Measurements from ENCODE around the gene NTRK1. TPM values are rescaled to one million over a fixed set of nuclear protein-coding genes. Genes with fewer than 3 reads are reported as not detected.

Gene NTRK1
- total and polyA plus RNA-seq, 2 donors (not counting 1 experiment from before 2014, with no cell fraction given): not detected

DNA sequence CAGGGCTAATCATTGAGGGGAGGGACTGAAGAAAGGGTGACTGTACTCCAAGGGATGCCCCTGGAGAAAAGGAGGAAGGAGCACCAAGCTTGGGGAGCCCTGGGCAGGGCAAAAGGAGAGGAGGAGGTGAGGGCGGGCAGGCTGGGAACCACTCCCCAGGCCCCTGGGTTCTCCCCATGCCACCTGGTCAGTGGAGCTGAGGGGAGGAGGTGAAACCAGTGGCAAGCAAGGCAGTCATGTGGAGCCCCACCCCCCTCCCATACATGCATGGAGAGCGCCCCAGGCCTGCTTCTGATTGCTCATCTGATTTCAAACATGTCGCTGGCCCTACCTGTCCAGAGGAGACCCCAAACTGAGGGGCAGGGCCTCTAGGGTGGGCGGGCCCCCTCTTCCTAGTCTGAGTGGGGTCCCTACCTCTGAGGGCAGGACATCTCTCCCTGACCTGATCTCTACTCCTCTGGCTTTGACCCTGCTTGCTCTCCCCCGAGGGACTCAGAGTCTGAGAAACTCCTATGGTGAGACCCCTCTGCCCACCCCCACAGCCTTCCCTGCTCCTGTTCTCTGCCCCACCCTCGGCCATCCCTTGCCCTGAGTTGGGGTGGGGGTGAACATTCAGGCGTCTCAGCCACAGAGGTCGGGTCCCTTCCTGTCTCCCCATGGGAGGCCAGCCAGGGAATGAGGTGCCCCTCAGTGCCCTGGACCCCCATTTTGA is 20.3 kb upstream of the NTRK1 start:
- ATAC-seq (ENCODE audit: low read depth) (no peak), DNase-seq (no peak)
- ChIA-PET POLR2A (interaction anchor here (0.6 kb wide), 1 partner anchor 41 kb away, joined by 11 read pairs; no protein-coding TSS in a partner anchor), CTCF (no interaction called here)
- Histone ChIP-seq H3K4me1 (ENCODE audit: control insufficient read depth in 2 of 2, insufficient read depth in 2 of 2, low read length in 2 of 2) (peaks cover 7 to 8% of the 10 kb centered on the region in 2 donors), H3K4me3 (ENCODE audit: control extremely low read depth in 1 of 5, extremely low read depth in 1 of 5, insufficient read depth in 1 of 5, low read depth in 2 of 5, low read length in 4 of 5) (no peak overlapping the region), H2AFZ (ENCODE audit: insufficient read depth, low read depth, low read length, poor library complexity, severe bottlenecking) (no peak overlapping the region), H3K36me3 (replicated peaks in 1 of 2; ENCODE audit: control extremely low read depth in 1 of 2, control insufficient read depth in 1 of 2, extremely low read depth in 1 of 2, insufficient read depth in 2 of 2, low read length in 1 of 2) (no peaks in the 10 kb centered on the region), H3K27me3 (replicated peaks in 1 of 4; ENCODE audit: control extremely low read depth in 1 of 4, control insufficient read depth in 3 of 4, insufficient read depth in 4 of 4, low read length in 3 of 4) (peaks cover 0 to 57% (median 21%) of the 10 kb centered on the region in 4 experiments), H3K79me2 (ENCODE audit: control insufficient read depth, insufficient read depth, low read length) (no peaks in the 10 kb centered on the region), H3K9me3 (ENCODE audit: control extremely low read depth in 1 of 3, control insufficient read depth in 2 of 3, insufficient read depth in 1 of 3, low read length in 2 of 3) (peaks cover 0 to 6% (median 0%) of the 10 kb centered on the region in 3 donors), H3K27ac (ENCODE audit: low read length in 2 of 2) (no peak overlapping the region), H3K9ac (ENCODE audit: low read length) (no peak overlapping the region), H4K20me1 (ENCODE audit: control insufficient read depth, insufficient read depth, low read length, poor library complexity, severe bottlenecking) (no peaks in the 10 kb centered on the region), H3K4me2 (replicated peaks; ENCODE audit: low read depth, low read length, poor library complexity, severe bottlenecking) (no peak overlapping the region)
- H3K27ac Mint-ChIP-seq: no peak overlapping the region
- no peak overlapping the region for H3K4me3 Mint-ChIP-seq
- peaks cover 5% of the 10 kb centered on the region for H3K4me1 Mint-ChIP-seq
- no peaks in the 10 kb centered on the region for H3K9me3 Mint-ChIP-seq (ENCODE audit: insufficient read depth)
- peaks cover 78% of the 10 kb centered on the region for H3K27me3 Mint-ChIP-seq
- TF ChIP-seq CTCF (IDR thresholded peaks at IDR 0.05) (no peak), EZH2 (IDR thresholded peaks at IDR 0.05; ENCODE audit: borderline replicate concordance, insufficient read depth, low read depth, low read length, poor library complexity, severe bottlenecking) (no peak)
- WGBS (ENCODE audit: insufficient coverage): 70% methylated on average over 6 of the region's 8 CpGs
- intact Hi-C loops (cut with micrococcal nuclease): no loop called here

GRCh38 chr1:156840898-156841279 is 19.8 kb upstream of the NTRK1 start:
- CTCF ChIA-PET: interaction anchor here (1.4 kb wide), 1 partner anchor 19 kb away, joined by 5 read pairs; the partner anchor contains the start of gene NTRK1
- peaks cover 76% of the 10 kb centered on the region for H3K27me3 Mint-ChIP-seq

More at GRCh38 chr1:156840898-156841279, 19.8 kb upstream of the NTRK1 start:
- Histone ChIP-seq H3K9me3 (ENCODE audit: control extremely low read depth in 1 of 3, control insufficient read depth in 2 of 3, insufficient read depth in 1 of 3, low read length in 2 of 3) (peaks cover 0 to 8% (median 0%) of the 10 kb centered on the region in 3 donors), H4K20me1 (ENCODE audit: control insufficient read depth, insufficient read depth, low read length, poor library complexity, severe bottlenecking) (no peaks in the 10 kb centered on the region), H3K27me3 (replicated peaks in 1 of 4; ENCODE audit: control extremely low read depth in 1 of 4, control insufficient read depth in 3 of 4, insufficient read depth in 4 of 4, low read length in 3 of 4) (peaks cover 0 to 61% (median 21%) of the 10 kb centered on the region in 4 experiments), H3K4me3 (ENCODE audit: control extremely low read depth in 1 of 5, extremely low read depth in 1 of 5, insufficient read depth in 1 of 5, low read depth in 2 of 5, low read length in 4 of 5) (no peak overlapping the region), H2AFZ (ENCODE audit: insufficient read depth, low read depth, low read length, poor library complexity, severe bottlenecking) (no peak overlapping the region), H3K4me1 (ENCODE audit: control insufficient read depth in 2 of 2, insufficient read depth in 2 of 2, low read length in 2 of 2) (peaks cover 7 to 8% of the 10 kb centered on the region in 2 donors), H3K36me3 (replicated peaks in 1 of 2; ENCODE audit: control extremely low read depth in 1 of 2, control insufficient read depth in 1 of 2, extremely low read depth in 1 of 2, insufficient read depth in 2 of 2, low read length in 1 of 2) (no peaks in the 10 kb centered on the region), H3K9ac (ENCODE audit: low read length) (no peak overlapping the region), H3K27ac (ENCODE audit: low read length in 2 of 2) (no peak overlapping the region), H3K4me2 (replicated peaks; ENCODE audit: low read depth, low read length, poor library complexity, severe bottlenecking) (no peak overlapping the region), H3K79me2 (ENCODE audit: control insufficient read depth, insufficient read depth, low read length) (no peaks in the 10 kb centered on the region)
- TF ChIP-seq CTCF (IDR thresholded peaks at IDR 0.05): no peak
- no peak for TF ChIP-seq EZH2 (IDR thresholded peaks at IDR 0.05; ENCODE audit: borderline replicate concordance, insufficient read depth, low read depth, low read length, poor library complexity, severe bottlenecking)
- H3K4me1 Mint-ChIP-seq: peaks cover 8% of the 10 kb centered on the region
- no peak for ATAC-seq (ENCODE audit: low read depth)
- WGBS (ENCODE audit: insufficient coverage): 76% methylated on average over 14 of the region's 14 CpGs
- DNase-seq: no peak
- no peaks in the 10 kb centered on the region for H3K9me3 Mint-ChIP-seq (ENCODE audit: insufficient read depth)
- H3K4me3 Mint-ChIP-seq: no peak overlapping the region
- POLR2A ChIA-PET: interaction anchor here (0.6 kb wide), 1 partner anchor 42 kb away, joined by 11 read pairs; no protein-coding TSS in a partner anchor
- intact Hi-C loops (cut with micrococcal nuclease): no loop called here
- H3K27ac Mint-ChIP-seq: no peak overlapping the region

Data from B cell (primary cell).